OCI-LY7 (cell line): Measurements from ENCODE around the gene ADARB2.

Source experiments
- CTCF ChIP-seq: fragments of 200-600 bp; sonication (generic); conservative IDR thresholded peaks from 2 replicates; pipeline ENCODE4 v1.5.1; 2014; ENCODE audit warnings: mild to moderate bottlenecking, antibody characterized with exemption, low read length, moderate library complexity, mixed read lengths
- EZH2phosphoT487 ChIP-seq: fragments of 200-600 bp; sonication (generic); IDR thresholded peaks from 2 replicates; pipeline ENCODE4 v1.6.1; 2018; ENCODE audit warnings: low read depth, borderline replicate concordance, mild to moderate bottlenecking, mixed run types, antibody characterized with exemption, low read length, moderate library complexity, mixed read lengths

GRCh38 chr10:1208366-1209311, 528.7 kb downstream of the ADARB2 start:
- TF ChIP-seq EZH2phosphoT487 = no peak
- TF ChIP-seq CTCF = no peak
